Suprapubic skin (tissue), 4 donors: ENCODE measurements around the gene STK38L. TPM values are rescaled to one million over a fixed set of nuclear protein-coding genes. Genes with fewer than 3 reads are reported as not detected.

Experiments used
- DNase-seq, 2 donors: peaks; one replicate each; pipeline ENCODE4 v3.0.0-alpha.2; 2019; ENCODE audit warnings: low spot score in 2 of 2
- H3K27ac ChIP-seq: fragments of 200-600 bp; sonication (generic); one replicate; pipeline ENCODE4 v1.5.1; 2019
- H3K27me3 ChIP-seq: fragments of 200-600 bp; sonication (generic); one replicate; pipeline ENCODE4 v1.5.1; 2019
- H3K36me3 ChIP-seq: fragments of 200-600 bp; sonication (generic); one replicate; pipeline ENCODE4 v1.5.1; 2019
- H3K4me1 ChIP-seq: fragments of 200-600 bp; sonication (generic); one replicate; pipeline ENCODE4 v1.5.1; 2019
- H3K4me3 ChIP-seq: fragments of 200-600 bp; sonication (generic); one replicate; pipeline ENCODE4 v1.5.1; 2019; ENCODE audit warnings: mild to moderate bottlenecking
- H3K9me3 ChIP-seq: fragments of 200-600 bp; sonication (generic); one replicate; pipeline ENCODE4 v1.5.1; 2019
- CTCF ChIP-seq, 2 donors: fragments of 200-600 bp in 1 of 2; fragments of 450-650 bp in 1 of 2; sonication (generic) in 1 of 2; IDR thresholded peaks; one replicate each; pipeline ENCODE4 v1.5.1; 2016 to 2019; ENCODE audit warnings: antibody characterized with exemption in 2 of 2, mild to moderate bottlenecking in 1 of 2, moderate library complexity in 1 of 2
- EP300 ChIP-seq: sonication (generic); formaldehyde crosslinking; IDR thresholded peaks from one replicate; pipeline ENCODE4 v1.6.1; 2017; ENCODE audit warnings: antibody characterized with exemption
- POLR2A ChIP-seq, 2 donors: fragments of 450-650 bp; IDR thresholded peaks; one replicate each; pipeline ENCODE4 v1.6.1; 2017; ENCODE audit warnings: antibody characterized with exemption in 2 of 2, mild to moderate bottlenecking in 2 of 2, moderate library complexity in 2 of 2
- POLR2AphosphoS5 ChIP-seq, 3 donors: sonication (generic); formaldehyde crosslinking; IDR thresholded peaks; one replicate each; pipeline ENCODE4 v1.6.1; 2017; ENCODE audit warnings: antibody characterized with exemption in 3 of 3
- WGBS: methylation state at CpG from one replicate; pipeline ENCODE4 v1.1.5; 2018; 5-methylcytosine and 5-hydroxymethylcytosine counted together
- total RNA-seq, 4 donors: library from RNA; depleted of rRNA; stranded (reverse); fragments of >200 nt; gene quantifications; one replicate each; pipeline ENCODE4 v1.1.0, GENCODE V29; 2016

Gene STK38L
- total RNA-seq, 4 donors from 2014 or later, result 16.5 to 28.7 (median 19.6) TPM

- no peak for DNase-seq
- no peaks in the 10 kb centered on the region for H3K9me3 ChIP-seq
- no peak overlapping the region for H3K27ac ChIP-seq
- no peaks in the 10 kb centered on the region for H3K36me3 ChIP-seq
- H3K4me1 ChIP-seq, result peaks cover 14% of the 10 kb centered on the region
- no peak for TF ChIP-seq POLR2A (IDR thresholded peaks at IDR 0.05)
- no peak for TF ChIP-seq EP300
- TF ChIP-seq POLR2AphosphoS5 (IDR thresholded peaks at IDR 0.05), result no peak
- TF ChIP-seq CTCF (IDR thresholded peaks at IDR 0.05), result no peak
- H3K27me3 ChIP-seq, result no peaks in the 10 kb centered on the region
- WGBS, result 92% methylated on average over 3 of the region's 3 CpGs
- H3K4me3 ChIP-seq, result no peak overlapping the region
These were observed 45.3 kb downstream of the STK38L start for GRCh38 chr12:27289414-27289813.

DNA sequence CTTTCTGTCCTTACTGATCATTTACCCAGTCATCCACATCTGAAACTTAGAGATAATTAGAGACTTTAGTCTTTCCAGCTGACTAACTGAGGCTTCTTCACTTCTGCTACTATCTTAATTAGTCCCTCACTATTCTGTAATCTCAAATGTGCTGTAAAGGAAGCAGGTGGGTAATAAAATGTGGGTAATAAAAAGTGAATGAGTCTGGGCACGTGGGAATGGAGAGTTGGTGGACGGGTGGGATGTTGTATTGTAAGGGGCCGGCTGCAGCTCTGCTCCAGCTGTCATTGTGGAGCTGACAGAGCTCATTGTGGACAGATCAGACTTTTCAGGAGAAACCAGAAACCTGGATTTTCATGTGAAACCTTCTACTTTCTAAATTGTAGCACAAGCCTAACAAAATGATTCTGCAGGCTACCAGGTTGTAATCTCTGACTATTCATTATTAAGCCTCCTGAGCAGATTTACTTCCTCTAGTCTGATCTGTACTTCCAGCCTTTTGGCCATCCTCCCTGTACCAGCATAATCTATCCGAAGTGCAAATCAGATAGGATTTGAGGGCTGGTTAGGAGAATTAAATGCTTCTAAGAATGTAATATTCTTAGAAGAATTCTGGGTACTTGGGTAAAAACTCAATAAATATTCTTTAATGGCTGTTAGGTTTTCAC, 46.5 kb downstream of the STK38L start:
- DNase-seq, result no peak
- H3K27ac ChIP-seq, result no peak overlapping the region
- no peak for TF ChIP-seq POLR2A (IDR thresholded peaks at IDR 0.05)
- no peak for TF ChIP-seq POLR2AphosphoS5 (IDR thresholded peaks at IDR 0.05)
- no peak for TF ChIP-seq EP300
- TF ChIP-seq CTCF (IDR thresholded peaks at IDR 0.05), result no peak
- H3K27me3 ChIP-seq, result no peaks in the 10 kb centered on the region
- 66% methylated on average over 4 of the region's 4 CpGs for WGBS
- no peaks in the 10 kb centered on the region for H3K36me3 ChIP-seq
- no peak overlapping the region for H3K4me3 ChIP-seq
- H3K4me1 ChIP-seq, result peaks cover 8% of the 10 kb centered on the region
- no peaks in the 10 kb centered on the region for H3K9me3 ChIP-seq

- Histone ChIP-seq H3K27me3 (no peaks in the 10 kb centered on the region), H3K4me3 (no peak overlapping the region), H3K4me1 (peaks cover 8% of the 10 kb centered on the region), H3K36me3 (no peaks in the 10 kb centered on the region), H3K9me3 (no peaks in the 10 kb centered on the region), H3K27ac (peak overlapping the region; percentile 7)
- no peak for DNase-seq
- 44% methylated on average over 1 of the region's 1 CpG for WGBS
- TF ChIP-seq CTCF (IDR thresholded peaks at IDR 0.05), result no peak
- no peak for TF ChIP-seq EP300
- no peak for TF ChIP-seq POLR2AphosphoS5 (IDR thresholded peaks at IDR 0.05)
- TF ChIP-seq POLR2A (IDR thresholded peaks at IDR 0.05), result no peak
These were observed 47.8 kb downstream of the STK38L start for GRCh38 chr12:27291862-27292261.

- WGBS, result 94% methylated on average over 2 of the region's 2 CpGs
- DNase-seq, result no peak
- no peak overlapping the region for H3K27ac ChIP-seq
- H3K4me3 ChIP-seq, result no peak overlapping the region
- no peaks in the 10 kb centered on the region for H3K27me3 ChIP-seq
- TF ChIP-seq CTCF (IDR thresholded peaks at IDR 0.05), result no peak
- no peak for TF ChIP-seq POLR2AphosphoS5 (IDR thresholded peaks at IDR 0.05)
- no peak for TF ChIP-seq EP300
- no peak for TF ChIP-seq POLR2A (IDR thresholded peaks at IDR 0.05)
- H3K36me3 ChIP-seq, result no peaks in the 10 kb centered on the region
- peaks cover 8% of the 10 kb centered on the region for H3K4me1 ChIP-seq
- H3K9me3 ChIP-seq, result no peaks in the 10 kb centered on the region
These were observed 48.6 kb downstream of the STK38L start for GRCh38 chr12:27292718-27293117.

DNA sequence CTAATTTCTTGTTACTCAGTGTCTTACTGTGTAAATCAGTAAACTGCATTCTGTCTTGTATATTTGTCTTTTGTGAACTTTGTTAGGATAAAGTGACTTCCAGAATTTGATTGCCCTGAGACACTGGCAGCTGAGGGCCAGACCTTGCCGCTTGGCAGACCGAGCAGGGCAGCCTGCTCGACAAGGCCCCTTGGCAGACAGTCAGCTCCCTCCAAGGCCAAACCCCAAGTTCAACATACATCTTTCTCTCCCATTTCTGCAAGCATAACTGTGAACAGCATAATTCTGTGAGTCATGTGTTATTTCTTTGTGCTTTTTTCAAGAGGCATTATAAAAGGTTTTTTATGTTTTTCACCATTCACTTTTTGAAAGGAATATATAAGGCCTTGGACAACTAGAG, 49.4 kb downstream of the STK38L start:
- peaks cover 7% of the 10 kb centered on the region for H3K36me3 ChIP-seq
- no peak overlapping the region for H3K4me3 ChIP-seq
- no peak for DNase-seq
- no peaks in the 10 kb centered on the region for H3K9me3 ChIP-seq
- H3K27me3 ChIP-seq, result no peaks in the 10 kb centered on the region
- H3K27ac ChIP-seq, result no peak overlapping the region
- TF ChIP-seq POLR2AphosphoS5 (IDR thresholded peaks at IDR 0.05) (no peak), CTCF (IDR thresholded peaks at IDR 0.05) (no peak), POLR2A (IDR thresholded peaks at IDR 0.05) (no peak), EP300 (no peak)
- H3K4me1 ChIP-seq, result peaks cover 8% of the 10 kb centered on the region
- 28% methylated on average over 3 of the region's 3 CpGs for WGBS
